ENCODE data around the gene COQ8A.

The COQ8A gene

GRCh38 chr1:226981386-226981817 is 41.3 kb downstream of the COQ8A start:
- H3K27ac ChIP-seq (ENCODE audit: low read depth, low read length) = no peak overlapping the region
- H3K9me3 ChIP-seq (ENCODE audit: control insufficient read depth, insufficient read depth, low read length) = no peaks in the 10 kb centered on the region
- H3K27me3 ChIP-seq (ENCODE audit: control insufficient read depth, insufficient read depth, low read length) = no peaks in the 10 kb centered on the region
- H3K4me1 ChIP-seq (ENCODE audit: control insufficient read depth, insufficient read depth, low read length) = no peaks in the 10 kb centered on the region
- no peak overlapping the region for H3K9ac ChIP-seq (ENCODE audit: low read depth, low read length)
- peaks cover 9% of the 10 kb centered on the region; the same call in 1 of the 2 replicates for H3K36me3 ChIP-seq (ENCODE audit: control insufficient read depth, insufficient read depth, low read length)
- H3K4me3 ChIP-seq (ENCODE audit: low read depth, low read length) = no peak overlapping the region

- H3K27ac ChIP-seq (ENCODE audit: low read depth, low read length) = no peak overlapping the region
- H3K9me3 ChIP-seq (ENCODE audit: control insufficient read depth, insufficient read depth, low read length) = no peaks in the 10 kb centered on the region
- H3K9ac ChIP-seq (ENCODE audit: low read depth, low read length) = no peak overlapping the region
- no peaks in the 10 kb centered on the region for H3K4me1 ChIP-seq (ENCODE audit: control insufficient read depth, insufficient read depth, low read length)
- H3K27me3 ChIP-seq (ENCODE audit: control insufficient read depth, insufficient read depth, low read length) = no peaks in the 10 kb centered on the region
- H3K4me3 ChIP-seq (ENCODE audit: low read depth, low read length) = no peak overlapping the region
- peaks cover 13% of the 10 kb centered on the region for H3K36me3 ChIP-seq (ENCODE audit: control insufficient read depth, insufficient read depth, low read length)
These were observed 41.7 kb downstream of the COQ8A start for GRCh38 chr1:226981838-226982237.

- Histone ChIP-seq H3K27me3 (ENCODE audit: control insufficient read depth, insufficient read depth, low read length) (no peaks in the 10 kb centered on the region), H3K9me3 (ENCODE audit: control insufficient read depth, insufficient read depth, low read length) (no peaks in the 10 kb centered on the region), H3K4me1 (ENCODE audit: control insufficient read depth, insufficient read depth, low read length) (no peaks in the 10 kb centered on the region), H3K9ac (ENCODE audit: low read depth, low read length) (no peak overlapping the region), H3K27ac (ENCODE audit: low read depth, low read length) (no peak overlapping the region), H3K4me3 (ENCODE audit: low read depth, low read length) (no peak overlapping the region), H3K36me3 (ENCODE audit: control insufficient read depth, insufficient read depth, low read length) (peaks cover 21% of the 10 kb centered on the region)
These were observed 42.5 kb downstream of the COQ8A start for GRCh38 chr1:226982451-226983177.

GRCh38 chr1:226983247-226983991 is 43.3 kb downstream of the COQ8A start:
- no peak overlapping the region for H3K27ac ChIP-seq (ENCODE audit: low read depth, low read length)
- no peaks in the 10 kb centered on the region for H3K27me3 ChIP-seq (ENCODE audit: control insufficient read depth, insufficient read depth, low read length)
- peaks cover 20% of the 10 kb centered on the region for H3K36me3 ChIP-seq (ENCODE audit: control insufficient read depth, insufficient read depth, low read length)
- no peaks in the 10 kb centered on the region for H3K9me3 ChIP-seq (ENCODE audit: control insufficient read depth, insufficient read depth, low read length)
- peaks cover 5% of the 10 kb centered on the region; the same call in 1 of the 2 replicates for H3K4me1 ChIP-seq (ENCODE audit: control insufficient read depth, insufficient read depth, low read length)
- no peak overlapping the region for H3K4me3 ChIP-seq (ENCODE audit: low read depth, low read length)
- no peak overlapping the region for H3K9ac ChIP-seq (ENCODE audit: low read depth, low read length)

- Histone ChIP-seq H3K4me1 (ENCODE audit: control insufficient read depth, insufficient read depth, low read length) (peaks cover 5% of the 10 kb centered on the region; the same call in 1 of the 2 replicates), H3K9me3 (ENCODE audit: control insufficient read depth, insufficient read depth, low read length) (no peaks in the 10 kb centered on the region), H3K9ac (ENCODE audit: low read depth, low read length) (no peak overlapping the region), H3K27ac (ENCODE audit: low read depth, low read length) (no peak overlapping the region), H3K27me3 (ENCODE audit: control insufficient read depth, insufficient read depth, low read length) (no peaks in the 10 kb centered on the region), H3K36me3 (ENCODE audit: control insufficient read depth, insufficient read depth, low read length) (peaks cover 20% of the 10 kb centered on the region), H3K4me3 (ENCODE audit: low read depth, low read length) (no peak overlapping the region)
These were observed 43.9 kb downstream of the COQ8A start for GRCh38 chr1:226983992-226984364.

- H3K4me1 ChIP-seq (ENCODE audit: control insufficient read depth, insufficient read depth, low read length) = peaks cover 5% of the 10 kb centered on the region; the same call in 1 of the 2 replicates
- H3K36me3 ChIP-seq (ENCODE audit: control insufficient read depth, insufficient read depth, low read length) = peaks cover 20% of the 10 kb centered on the region
- no peak overlapping the region for H3K4me3 ChIP-seq (ENCODE audit: low read depth, low read length)
- no peak overlapping the region for H3K9ac ChIP-seq (ENCODE audit: low read depth, low read length)
- no peaks in the 10 kb centered on the region for H3K27me3 ChIP-seq (ENCODE audit: control insufficient read depth, insufficient read depth, low read length)
- no peak overlapping the region for H3K27ac ChIP-seq (ENCODE audit: low read depth, low read length)
- H3K9me3 ChIP-seq (ENCODE audit: control insufficient read depth, insufficient read depth, low read length) = no peaks in the 10 kb centered on the region
These were observed 44.6 kb downstream of the COQ8A start for GRCh38 chr1:226984521-226985238.

GRCh38 chr1:226985239-226985838 is 45.2 kb downstream of the COQ8A start:
- no peak overlapping the region for H3K4me3 ChIP-seq (ENCODE audit: low read depth, low read length)
- no peak overlapping the region for H3K9ac ChIP-seq (ENCODE audit: low read depth, low read length)
- no peak overlapping the region for H3K27ac ChIP-seq (ENCODE audit: low read depth, low read length)
- no peaks in the 10 kb centered on the region for H3K27me3 ChIP-seq (ENCODE audit: control insufficient read depth, insufficient read depth, low read length)
- peaks cover 5% of the 10 kb centered on the region; the same call in 1 of the 2 replicates for H3K4me1 ChIP-seq (ENCODE audit: control insufficient read depth, insufficient read depth, low read length)
- H3K36me3 ChIP-seq (ENCODE audit: control insufficient read depth, insufficient read depth, low read length) = peaks cover 20% of the 10 kb centered on the region
- H3K9me3 ChIP-seq (ENCODE audit: control insufficient read depth, insufficient read depth, low read length) = no peaks in the 10 kb centered on the region

GRCh38 chr1:226985839-226986463 is 45.9 kb downstream of the COQ8A start:
- Histone ChIP-seq H3K9ac (ENCODE audit: low read depth, low read length) (no peak overlapping the region), H3K36me3 (ENCODE audit: control insufficient read depth, insufficient read depth, low read length) (peaks cover 20% of the 10 kb centered on the region), H3K9me3 (ENCODE audit: control insufficient read depth, insufficient read depth, low read length) (no peaks in the 10 kb centered on the region), H3K27ac (ENCODE audit: low read depth, low read length) (no peak overlapping the region), H3K27me3 (ENCODE audit: control insufficient read depth, insufficient read depth, low read length) (no peaks in the 10 kb centered on the region), H3K4me1 (ENCODE audit: control insufficient read depth, insufficient read depth, low read length) (peaks cover 5% of the 10 kb centered on the region; the same call in 1 of the 2 replicates), H3K4me3 (ENCODE audit: low read depth, low read length) (no peak overlapping the region)

GRCh38 chr1:226986496-226987178 is 46.5 kb downstream of the COQ8A start:
- H3K27ac ChIP-seq (ENCODE audit: low read depth, low read length) = no peak overlapping the region

GRCh38 chr1:226987179-226987536 is 47.1 kb downstream of the COQ8A start:
- Histone ChIP-seq H3K27me3 (ENCODE audit: control insufficient read depth, insufficient read depth, low read length) (no peaks in the 10 kb centered on the region), H3K27ac (ENCODE audit: low read depth, low read length) (no peak overlapping the region), H3K36me3 (ENCODE audit: control insufficient read depth, insufficient read depth, low read length) (peaks cover 20% of the 10 kb centered on the region), H3K9ac (ENCODE audit: low read depth, low read length) (no peak overlapping the region), H3K4me3 (ENCODE audit: low read depth, low read length) (no peak overlapping the region), H3K4me1 (ENCODE audit: control insufficient read depth, insufficient read depth, low read length) (peaks cover 5% of the 10 kb centered on the region; the same call in 1 of the 2 replicates), H3K9me3 (ENCODE audit: control insufficient read depth, insufficient read depth, low read length) (no peaks in the 10 kb centered on the region)

More at GRCh38 chr1:226986496-226987178, 46.5 kb downstream of the COQ8A start:
- Histone ChIP-seq H3K9me3 (ENCODE audit: control insufficient read depth, insufficient read depth, low read length) (no peaks in the 10 kb centered on the region), H3K4me3 (ENCODE audit: low read depth, low read length) (no peak overlapping the region), H3K9ac (ENCODE audit: low read depth, low read length) (no peak overlapping the region), H3K36me3 (ENCODE audit: control insufficient read depth, insufficient read depth, low read length) (peaks cover 20% of the 10 kb centered on the region), H3K27me3 (ENCODE audit: control insufficient read depth, insufficient read depth, low read length) (no peaks in the 10 kb centered on the region), H3K4me1 (ENCODE audit: control insufficient read depth, insufficient read depth, low read length) (peaks cover 5% of the 10 kb centered on the region; the same call in 1 of the 2 replicates)

All from HUES48 (cell line).